LNCAP (cell line): Measurements from ENCODE around the gene SHROOM2.

Experiments
- TF ChIP-seq, protein P1 (sequence below): fragments of 450-650 bp; IDR thresholded peaks from 2 replicates; pipeline ENCODE4 v1.5.1; 2017; ENCODE audit warnings: mild to moderate bottlenecking

The SHROOM2 gene

DNA sequence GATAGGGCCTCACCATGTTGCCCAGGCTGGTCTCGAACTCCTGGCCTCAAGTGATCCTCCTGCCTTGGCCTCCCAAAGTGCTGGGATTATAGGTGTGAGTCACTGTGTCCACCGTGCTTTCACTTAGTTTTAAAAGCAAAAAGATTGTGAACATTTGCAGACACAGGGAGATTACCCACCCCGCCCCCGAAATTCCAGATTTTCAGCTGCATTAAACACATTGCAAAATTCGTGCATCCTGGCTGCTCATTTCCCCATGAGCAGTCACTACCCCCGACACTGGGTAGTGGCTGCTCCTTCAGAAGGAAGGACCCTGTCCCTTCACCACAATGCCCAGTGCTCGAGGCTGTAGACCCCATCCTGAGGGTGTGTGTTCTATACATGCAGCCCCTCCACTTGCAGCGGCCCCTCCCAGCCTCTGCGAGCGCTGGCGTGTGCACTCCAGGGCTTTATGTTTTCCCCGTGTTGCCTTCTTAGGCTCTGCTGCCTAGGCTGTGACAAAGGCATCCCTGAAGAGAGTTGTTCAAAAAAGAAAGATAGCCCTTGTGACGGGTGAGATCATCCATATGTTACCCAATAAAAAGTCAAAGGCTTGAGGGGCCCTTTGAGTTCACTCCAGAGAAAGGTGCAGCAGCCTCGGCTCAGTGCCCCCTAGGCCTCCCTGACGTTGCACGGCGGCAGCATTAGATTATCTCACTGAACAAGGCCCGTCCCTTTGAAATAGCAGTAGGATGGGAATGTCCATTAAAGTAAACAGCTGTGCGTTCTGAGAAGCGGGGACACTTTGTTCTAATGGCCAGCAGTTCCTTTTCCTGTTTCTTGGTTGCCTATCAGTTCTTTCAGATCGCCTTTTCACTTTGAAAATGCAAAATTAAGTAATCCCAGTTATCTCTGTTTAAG, 71.6 kb downstream of the SHROOM2 start:
- TF ChIP-seq, protein P1, sequence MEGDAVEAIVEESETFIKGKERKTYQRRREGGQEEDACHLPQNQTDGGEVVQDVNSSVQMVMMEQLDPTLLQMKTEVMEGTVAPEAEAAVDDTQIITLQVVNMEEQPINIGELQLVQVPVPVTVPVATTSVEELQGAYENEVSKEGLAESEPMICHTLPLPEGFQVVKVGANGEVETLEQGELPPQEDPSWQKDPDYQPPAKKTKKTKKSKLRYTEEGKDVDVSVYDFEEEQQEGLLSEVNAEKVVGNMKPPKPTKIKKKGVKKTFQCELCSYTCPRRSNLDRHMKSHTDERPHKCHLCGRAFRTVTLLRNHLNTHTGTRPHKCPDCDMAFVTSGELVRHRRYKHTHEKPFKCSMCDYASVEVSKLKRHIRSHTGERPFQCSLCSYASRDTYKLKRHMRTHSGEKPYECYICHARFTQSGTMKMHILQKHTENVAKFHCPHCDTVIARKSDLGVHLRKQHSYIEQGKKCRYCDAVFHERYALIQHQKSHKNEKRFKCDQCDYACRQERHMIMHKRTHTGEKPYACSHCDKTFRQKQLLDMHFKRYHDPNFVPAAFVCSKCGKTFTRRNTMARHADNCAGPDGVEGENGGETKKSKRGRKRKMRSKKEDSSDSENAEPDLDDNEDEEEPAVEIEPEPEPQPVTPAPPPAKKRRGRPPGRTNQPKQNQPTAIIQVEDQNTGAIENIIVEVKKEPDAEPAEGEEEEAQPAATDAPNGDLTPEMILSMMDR: no peak

DNA sequence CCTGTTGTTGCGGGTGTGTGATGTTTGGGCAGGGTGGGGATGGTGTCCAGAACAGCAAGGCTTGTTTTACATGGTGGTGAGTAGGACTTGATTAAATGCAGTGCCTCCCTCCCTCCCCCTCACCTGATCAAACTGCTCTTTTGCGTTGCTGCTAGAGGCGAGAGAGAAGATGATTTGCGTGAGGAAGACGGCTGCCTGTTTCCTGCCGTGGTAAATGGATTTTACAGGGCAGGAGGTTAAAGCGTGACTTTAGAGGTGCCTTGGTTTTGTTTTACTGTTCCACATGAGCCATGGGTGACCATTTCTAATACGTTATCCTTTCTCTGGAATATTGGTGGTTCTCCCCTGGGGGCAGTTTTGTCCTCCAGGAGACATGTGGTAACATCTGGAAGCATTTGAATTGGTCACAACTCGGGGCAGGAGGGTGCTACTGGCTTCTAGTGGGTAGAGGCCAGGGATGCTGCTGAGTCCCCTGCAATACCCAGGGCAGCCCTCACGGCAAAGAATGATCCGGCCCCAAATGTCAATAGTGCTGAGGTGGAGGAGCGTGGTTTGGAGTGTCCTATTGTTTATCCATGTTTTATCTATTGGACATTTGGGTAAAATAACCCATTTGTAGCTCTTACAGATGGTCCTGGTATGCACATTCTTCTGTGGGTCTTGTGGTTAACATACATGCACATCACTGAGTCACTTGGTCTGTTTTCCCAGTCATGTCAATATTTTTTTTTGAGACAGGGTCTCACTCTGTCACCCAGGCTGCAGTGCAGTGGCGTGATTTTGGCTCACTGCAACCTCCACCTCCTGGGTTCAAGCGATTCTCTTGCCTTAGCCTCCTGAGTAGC, 73.7 kb downstream of the SHROOM2 start:
- TF ChIP-seq, protein P1: no peak

DNA sequence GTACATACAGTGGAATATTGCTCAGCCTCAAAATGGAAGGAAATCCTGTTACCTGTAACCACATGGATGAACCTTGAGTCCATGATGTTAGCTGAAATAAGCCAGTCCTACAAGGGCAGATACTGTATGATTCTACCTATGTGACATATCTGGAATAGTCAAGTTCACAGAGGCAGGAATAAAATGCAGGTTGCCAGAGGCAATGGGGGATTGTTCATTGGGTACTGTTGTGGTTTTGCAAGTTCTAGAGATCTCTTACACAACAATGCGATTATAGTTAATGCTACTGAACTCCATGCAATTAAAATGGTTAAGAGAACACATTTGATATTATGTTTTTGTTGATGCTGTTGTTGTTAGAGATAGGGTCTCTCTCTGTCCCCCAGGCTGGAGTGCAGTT, 74.6 kb downstream of the SHROOM2 start:
- TF ChIP-seq, protein P1: no peak

DNA sequence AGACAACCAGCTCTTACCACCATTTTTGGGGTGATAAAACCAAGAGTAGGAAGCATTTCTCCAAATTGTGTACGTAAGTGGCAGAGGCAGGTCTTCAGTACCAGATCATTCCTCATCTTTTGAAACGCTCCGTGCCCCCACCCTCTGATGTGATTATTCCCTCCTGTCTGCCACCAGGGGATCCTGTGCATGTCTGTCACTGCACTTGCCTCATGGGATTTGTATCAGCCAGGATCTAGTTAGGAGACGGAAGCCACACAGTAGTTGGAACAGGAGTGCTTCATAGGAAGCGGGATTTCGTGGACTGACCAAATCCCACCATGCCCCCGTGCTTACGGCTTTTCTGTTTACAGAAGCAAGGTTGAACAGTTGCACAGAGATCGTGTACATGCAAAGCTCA, 75.5 kb downstream of the SHROOM2 start:
- TF ChIP-seq, protein P1: no peak

DNA sequence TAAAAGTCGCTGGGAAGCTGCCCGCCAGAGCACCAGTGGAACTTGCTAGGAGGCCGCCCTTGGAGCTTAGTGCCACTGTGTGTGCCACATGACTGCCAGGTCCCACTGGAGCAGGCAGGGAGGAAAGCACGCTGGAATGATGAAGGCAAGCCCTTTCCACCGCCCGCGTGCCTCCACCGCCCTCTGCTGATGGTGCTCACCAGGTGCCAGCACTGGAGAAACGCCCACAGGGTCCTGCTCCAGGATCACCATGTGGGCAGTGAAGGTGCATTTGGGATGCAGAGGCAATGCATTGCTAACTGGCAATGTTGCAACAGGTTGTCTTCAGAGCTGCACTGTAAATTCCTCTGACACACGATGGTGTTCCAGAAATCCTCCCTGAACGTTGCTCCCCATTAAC, 76.3 kb downstream of the SHROOM2 start:
- TF ChIP-seq, protein P1: no peak

DNA sequence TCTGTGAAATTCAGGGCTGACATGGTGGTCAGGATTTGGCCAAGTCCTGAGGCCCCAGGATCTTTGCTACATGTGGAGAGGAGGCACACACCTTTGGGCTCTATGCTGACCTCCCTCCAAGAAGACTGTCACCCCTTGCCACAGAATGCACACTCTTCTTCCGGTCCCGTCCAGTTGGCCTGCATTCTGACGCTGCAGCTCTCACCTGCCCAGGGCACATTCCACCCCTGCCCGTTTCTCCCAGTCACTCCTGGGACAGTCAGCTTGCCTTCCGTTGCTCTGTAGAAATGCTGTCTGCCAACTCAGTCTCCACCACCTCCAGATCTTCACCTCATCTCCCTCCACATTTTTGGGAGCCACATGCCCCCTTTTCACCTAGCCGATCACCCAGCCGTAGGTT, 76.7 kb downstream of the SHROOM2 start:
- TF ChIP-seq, protein P1: no peak

DNA sequence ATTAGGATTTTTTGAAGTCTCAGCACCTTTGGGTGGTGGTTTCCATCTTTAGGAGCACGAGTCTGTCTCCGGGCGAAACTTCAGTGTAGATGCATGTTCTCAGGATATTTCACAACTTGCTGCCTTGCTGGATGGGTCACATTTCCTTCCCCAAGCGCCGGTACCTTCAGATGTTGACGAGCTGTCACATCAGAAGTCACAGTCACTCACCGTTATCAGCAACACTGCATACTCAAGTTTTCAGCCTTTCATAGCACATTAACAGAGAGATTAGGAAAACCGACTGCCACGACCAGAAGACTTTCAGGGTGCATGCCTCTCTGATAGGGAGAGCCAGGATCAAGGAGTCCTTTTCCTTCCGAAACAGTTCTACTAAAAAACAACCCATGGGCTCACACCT, 77.8 kb downstream of the SHROOM2 start:
- TF ChIP-seq, protein P1: no peak
